C4-2B (cell line): ENCODE measurements around the gene VCP.

Experiments
- ZFX ChIP-seq: fragments of 450-650 bp; IDR thresholded peaks from 2 replicates; pipeline ENCODE4 v1.6.1; 2017
- TF ChIP-seq, protein P1 (sequence below): fragments of 450-650 bp; conservative IDR thresholded peaks from 2 replicates; pipeline ENCODE4 v1.5.1; 2017; ENCODE audit warnings: mild to moderate bottlenecking

GRCh38 chr9:35028341-35028740, 44.1 kb downstream of the VCP start:
- TF ChIP-seq, protein P1, sequence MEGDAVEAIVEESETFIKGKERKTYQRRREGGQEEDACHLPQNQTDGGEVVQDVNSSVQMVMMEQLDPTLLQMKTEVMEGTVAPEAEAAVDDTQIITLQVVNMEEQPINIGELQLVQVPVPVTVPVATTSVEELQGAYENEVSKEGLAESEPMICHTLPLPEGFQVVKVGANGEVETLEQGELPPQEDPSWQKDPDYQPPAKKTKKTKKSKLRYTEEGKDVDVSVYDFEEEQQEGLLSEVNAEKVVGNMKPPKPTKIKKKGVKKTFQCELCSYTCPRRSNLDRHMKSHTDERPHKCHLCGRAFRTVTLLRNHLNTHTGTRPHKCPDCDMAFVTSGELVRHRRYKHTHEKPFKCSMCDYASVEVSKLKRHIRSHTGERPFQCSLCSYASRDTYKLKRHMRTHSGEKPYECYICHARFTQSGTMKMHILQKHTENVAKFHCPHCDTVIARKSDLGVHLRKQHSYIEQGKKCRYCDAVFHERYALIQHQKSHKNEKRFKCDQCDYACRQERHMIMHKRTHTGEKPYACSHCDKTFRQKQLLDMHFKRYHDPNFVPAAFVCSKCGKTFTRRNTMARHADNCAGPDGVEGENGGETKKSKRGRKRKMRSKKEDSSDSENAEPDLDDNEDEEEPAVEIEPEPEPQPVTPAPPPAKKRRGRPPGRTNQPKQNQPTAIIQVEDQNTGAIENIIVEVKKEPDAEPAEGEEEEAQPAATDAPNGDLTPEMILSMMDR: no peak
- TF ChIP-seq ZFX: no peak
